HEK293 (cell line): ENCODE results near the gene NOS1AP.

Experiments used
- CTCF ChIA-PET: fragments of 350-600 bp; formaldehyde crosslinking; extraction: SDS; loops from one replicate; lab custom pipeline; 2021; ENCODE audit warnings: antibody characterized with exemption; lab: Yijun Ruan, JAX
- POLR2A ChIA-PET: fragments of 300-600 bp; formaldehyde crosslinking; extraction: SDS; loops from one replicate; lab custom pipeline; 2020; ENCODE audit warnings: antibody characterized with exemption, inconsistent platforms; lab: Yijun Ruan, JAX
- H3K27ac ChIP-seq: fragments of 200-500 bp; sonication (Bioruptor generic); 2 replicates; pipeline ENCODE4 v1.5.1; 2014; ENCODE audit warnings: low read depth, low read length, control low read depth, inconsistent platforms; ENCODE audit errors: extremely low read depth
- H3K36me3 ChIP-seq, 2 experiments: fragments of 200-500 bp in 1 of 2; sonication (Bioruptor generic) in 1 of 2; 1 replicate in 1 of 2; 2 replicates in 1 of 2; pipeline ENCODE4 v1.5.1; 2014 to 2017; ENCODE audit warnings: inconsistent platforms in 2 of 2, low read length in 2 of 2; ENCODE audit not compliant: control insufficient read depth in 2 of 2, insufficient read depth in 1 of 2
- H3K4me1 ChIP-seq: fragments of 200-500 bp; sonication (Bioruptor generic); 2 replicates; pipeline ENCODE4 v1.5.1; 2014; ENCODE audit warnings: mild to moderate bottlenecking, low read length, inconsistent platforms; ENCODE audit not compliant: control insufficient read depth, insufficient read depth
- H3K4me3 ChIP-seq: 2 replicates; pipeline ENCODE4 v1.5.1; 2011; ENCODE audit warnings: low read depth, mild to moderate bottlenecking, control low read depth, low read length, moderate library complexity
- H3K9me3 ChIP-seq: fragments of 200-500 bp; sonication (Bioruptor generic); 2 replicates; pipeline ENCODE4 v1.5.1; 2014; ENCODE audit warnings: low read depth, low read length, inconsistent platforms; ENCODE audit not compliant: control insufficient read depth, insufficient read depth
- GLI2 ChIP-seq: fragments of 450-650 bp; formaldehyde crosslinking; IDR thresholded peaks from 2 replicates; pipeline ENCODE4; 2017; ENCODE audit warnings: missing biosample characterization, missing genetic modification characterization, low read depth, borderline replicate concordance
- HOXC10 ChIP-seq: sonication (generic); formaldehyde crosslinking; IDR thresholded peaks from 2 replicates; pipeline ENCODE4 v1.8.1; 2023; ENCODE audit warnings: mild to moderate bottlenecking, missing genetic modification reagents
- KLF16 ChIP-seq: fragments of 450-650 bp; formaldehyde crosslinking; IDR thresholded peaks from 2 replicates; pipeline ENCODE4 v1.5.1; 2017; ENCODE audit warnings: missing biosample characterization, missing genetic modification characterization
- PRDM4 ChIP-seq: fragments of 450-650 bp; formaldehyde crosslinking; IDR thresholded peaks from 2 replicates; pipeline ENCODE4 v1.5.1; 2017; ENCODE audit warnings: missing biosample characterization, missing genetic modification characterization
- RBAK ChIP-seq: fragments of 450-650 bp; formaldehyde crosslinking; IDR thresholded peaks from 2 replicates; pipeline ENCODE4 v1.5.1; 2016; ENCODE audit warnings: missing biosample characterization, missing genetic modification characterization
- YY2 ChIP-seq: fragments of 450-650 bp; formaldehyde crosslinking; IDR thresholded peaks from 2 replicates; pipeline ENCODE4 v1.5.1; 2016; ENCODE audit warnings: missing biosample characterization, missing genetic modification characterization
- ZBTB44 ChIP-seq: fragments of 450-650 bp; IDR thresholded peaks from 2 replicates; pipeline ENCODE4 v1.5.1; 2018; ENCODE audit warnings: missing biosample characterization, mild to moderate bottlenecking, missing genetic modification characterization
- ZFHX2 ChIP-seq: fragments of 450-650 bp; formaldehyde crosslinking; conservative IDR thresholded peaks from 2 replicates; pipeline ENCODE4 v1.5.1; 2016; ENCODE audit warnings: missing biosample characterization, missing genetic modification characterization
- ZNF114 ChIP-seq: fragments of 450-650 bp; formaldehyde crosslinking; IDR thresholded peaks from 2 replicates; pipeline ENCODE4 v1.5.0; 2017; ENCODE audit warnings: missing biosample characterization, missing genetic modification characterization
- ZNF138 ChIP-seq: fragments of 450-650 bp; formaldehyde crosslinking; IDR thresholded peaks from 2 replicates; pipeline ENCODE4 v1.5.1; 2016; ENCODE audit warnings: missing biosample characterization, missing genetic modification characterization, borderline replicate concordance
- ZNF211 ChIP-seq: fragments of 450-650 bp; formaldehyde crosslinking; IDR thresholded peaks from 2 replicates; pipeline ENCODE4 v1.5.1; 2016; ENCODE audit warnings: low read depth, missing biosample characterization, missing genetic modification characterization
- ZNF280D ChIP-seq: fragments of 450-650 bp; formaldehyde crosslinking; IDR thresholded peaks from 2 replicates; pipeline ENCODE4 v1.5.1; 2016; ENCODE audit warnings: missing biosample characterization, missing genetic modification characterization
- ZNF354C ChIP-seq: fragments of 450-650 bp; formaldehyde crosslinking; IDR thresholded peaks from 2 replicates; pipeline ENCODE4 v1.5.1; 2016; ENCODE audit warnings: missing biosample characterization, missing genetic modification characterization, low read depth, borderline replicate concordance
- ZNF48 ChIP-seq: fragments of 450-650 bp; formaldehyde crosslinking; IDR thresholded peaks from 2 replicates; pipeline ENCODE4 v1.5.1; 2016; ENCODE audit warnings: missing biosample characterization, missing genetic modification characterization
- ZNF600 ChIP-seq: fragments of 450-650 bp; formaldehyde crosslinking; IDR thresholded peaks from 2 replicates; pipeline ENCODE4 v1.5.1; 2016; ENCODE audit warnings: missing biosample characterization, missing genetic modification characterization
- ZNF792 ChIP-seq: fragments of 450-650 bp; formaldehyde crosslinking; IDR thresholded peaks from 2 replicates; pipeline ENCODE4 v1.5.1; 2016; ENCODE audit warnings: missing biosample characterization, missing genetic modification characterization

Gene NOS1AP

GRCh38 chr1:162400790-162401355 is 331.4 kb downstream of the NOS1AP start:
- Histone ChIP-seq H3K4me1 (0 out of 2 replicates have a peak, but pooled peaks cover 3% of the 10 kb centered on the region), H3K9me3 (no peaks in the 10 kb centered on the region), H3K36me3 (no peaks in the 10 kb centered on the region), H3K4me3 (no peak overlapping the region), H3K27ac (no peak overlapping the region)
- ChIA-PET CTCF (interaction anchor here (1.7 kb wide), 1 partner anchor 344 kb away, joined by 5 read pairs; no protein-coding TSS in a partner anchor), POLR2A (no interaction called here)
- TF ChIP-seq ZBTB44 (tag by site-specific recombination) (no peak), ZNF354C (tag by site-specific recombination) (no peak), KLF16 (tag by site-specific recombination) (no peak), ZNF280D (tag by site-specific recombination) (no peak), ZNF114 (tag by site-specific recombination) (no peak), ZNF600 (tag by site-specific recombination) (no peak), PRDM4 (tag by site-specific recombination) (no peak), RBAK (tag by site-specific recombination) (no peak), ZNF138 (tag by site-specific recombination) (no peak), HOXC10 (no peak), ZNF792 (tag by site-specific recombination) (no peak), ZNF48 (tag by site-specific recombination) (no peak)

- Histone ChIP-seq H3K9me3 (no peaks in the 10 kb centered on the region), H3K4me3 (no peak overlapping the region), H3K36me3 (no peaks in the 10 kb centered on the region), H3K27ac (no peak overlapping the region), H3K4me1 (no peaks in the 10 kb centered on the region)
- no peak for TF ChIP-seq ZNF211 (tag by site-specific recombination)
- TF ChIP-seq YY2 (tag by site-specific recombination), result no peak
- TF ChIP-seq ZFHX2 (tag by site-specific recombination), result 0 out of 2 replicates have a peak, but pooled peaks have one; percentile 10
- TF ChIP-seq GLI2 (tag by site-specific recombination), result no peak
- CTCF ChIA-PET, result no interaction called here
- POLR2A ChIA-PET, result no interaction called here
These were observed 335.2 kb downstream of the NOS1AP start for GRCh38 chr1:162404550-162405160.
